GM12878 (cell line): ENCODE results near the gene NDRG2. TPM values are rescaled to one million over a fixed set of nuclear protein-coding genes. Genes with fewer than 3 reads are reported as not detected.
"Not testable (repeated sequence)": the region's sequence is repeated elsewhere in the genome, so short reads cannot be mapped to it uniquely, and the experiment has no call there.

Experiments used
- ATAC-seq: fragments of 200-7000 bp; cut with Tn5 transposase; 3 replicates; pipeline ENCODE4 v1.9.1; 2020; ENCODE audit warnings: mild to moderate bottlenecking, moderate library complexity
- BruUV-seq: library from RNA; stranded (reverse); fragments of 400-500 nt; replicated peaks from 2 replicates; lab custom pipeline; 2021; lab: Mats Ljungman, UMichigan
- CTCF ChIA-PET: fragments of 300-600 bp; sonication (Branson Sonifier 250); formaldehyde crosslinking; extraction: SDS; loops from one replicate; lab custom pipeline; 2021; ENCODE audit warnings: inconsistent platforms; lab: Yijun Ruan, JAX
- POLR2A ChIA-PET: fragments of 350-600 bp; formaldehyde crosslinking; extraction: SDS; loops from one replicate; lab custom pipeline; 2021; ENCODE audit warnings: inconsistent platforms; lab: Charles Lee
- RAD21 ChIA-PET: fragments of 300-600 bp; sonication (Branson Sonifier 250); formaldehyde crosslinking; loops from one replicate; lab custom pipeline; 2023; ENCODE audit warnings: antibody characterized with exemption; ENCODE audit not compliant: unreplicated experiment; lab: Charles Lee
- SMC1A ChIA-PET: fragments of 300-600 bp; sonication (Branson Sonifier 250); formaldehyde crosslinking; loops from one replicate; lab custom pipeline; 2023; ENCODE audit not compliant: unreplicated experiment, uncharacterized antibody; lab: Charles Lee
- DNase-seq: peaks from one replicate; pipeline ENCODE4 v3.0.0-alpha.2; 2011; ENCODE audit warnings: low read depth, low spot score
- FAIRE-seq: peaks from 3 replicates; lab custom pipeline; 2011; peaks lifted over from hg19 to GRCh38; lab: Jason Lieb, UNC
- H2AFZ ChIP-seq: 2 replicates; pipeline ENCODE4 v1.6.0; 2011; ENCODE audit warnings: low read depth, low read length, control low read depth; ENCODE audit not compliant: control insufficient read depth
- H3K27ac ChIP-seq: 2 replicates; pipeline ENCODE4 v1.5.1; 2011; ENCODE audit warnings: control low read depth; ENCODE audit not compliant: control insufficient read depth, insufficient read depth
- H3K27me3 ChIP-seq, 2 experiments: replicated peaks in 1 of 2; 2 replicates each; pipeline versions ENCODE4 v1.6.0 to v1.6.1; 2011; ENCODE audit warnings: low read length in 1 of 2; ENCODE audit not compliant: control insufficient read depth in 2 of 2, insufficient read depth in 2 of 2
- H3K36me3 ChIP-seq, 2 experiments: 2 replicates each; pipeline ENCODE4 v1.5.1; 2011; ENCODE audit warnings: low read length in 1 of 2; ENCODE audit not compliant: control insufficient read depth in 2 of 2, insufficient read depth in 2 of 2
- H3K4me1 ChIP-seq: 2 replicates; pipeline ENCODE4 v1.6.1; 2011; ENCODE audit warnings: mild to moderate bottlenecking, low read length, moderate library complexity, mixed read lengths; ENCODE audit not compliant: control insufficient read depth, insufficient read depth
- H3K4me2 ChIP-seq: 2 replicates; pipeline ENCODE4 v1.6.0; 2011; ENCODE audit warnings: control low read depth; ENCODE audit not compliant: control insufficient read depth, insufficient read depth
- H3K4me3 ChIP-seq: fragments of 200-600 bp; sonication (generic); 2 replicates; pipeline ENCODE4 v1.5.1; 2016
- H3K79me2 ChIP-seq: 2 replicates; pipeline ENCODE4 v1.6.0; 2011; ENCODE audit warnings: low read length; ENCODE audit not compliant: control insufficient read depth, insufficient read depth
- H3K9ac ChIP-seq: 2 replicates; pipeline ENCODE4 v1.8.0; 2011; ENCODE audit warnings: low read length, control low read depth, mixed read lengths; ENCODE audit not compliant: control insufficient read depth, insufficient read depth
- H3K9me3 ChIP-seq: replicated peaks from 3 replicates; pipeline ENCODE4 v1.5.1; 2011; ENCODE audit warnings: mild to moderate bottlenecking, low read length; ENCODE audit not compliant: control insufficient read depth, insufficient read depth
- H4K20me1 ChIP-seq: 2 replicates; pipeline ENCODE4 v1.6.0; 2011; ENCODE audit not compliant: control insufficient read depth, insufficient read depth
- BMI1 ChIP-seq: fragments of 450-650 bp; IDR thresholded peaks from 2 replicates; pipeline ENCODE4 v1.6.1; 2016; ENCODE audit warnings: mild to moderate bottlenecking, moderate library complexity, borderline replicate concordance
- CTCF ChIP-seq, 3 experiments: IDR thresholded peaks in 2 of 3; conservative IDR thresholded peaks in 1 of 3; 2 replicates each; pipeline ENCODE4 v1.5.1; 2011; ENCODE audit warnings: low read depth in 3 of 3, low read length in 3 of 3, mild to moderate bottlenecking in 3 of 3, control low read depth in 2 of 3, moderate library complexity in 2 of 3, inconsistent platforms in 1 of 3, mixed read lengths in 1 of 3; ENCODE audit not compliant: control insufficient read depth in 2 of 3, insufficient read depth in 1 of 3; ENCODE audit errors: extremely low read depth in 1 of 3
- KDM1A ChIP-seq: fragments of 200-600 bp; sonication (generic); IDR thresholded peaks from 2 replicates; pipeline ENCODE4 v1.6.1; 2016; ENCODE audit warnings: borderline replicate concordance
- MYC ChIP-seq: IDR thresholded peaks from 2 replicates; pipeline ENCODE4 v1.6.1; 2011; ENCODE audit warnings: mild to moderate bottlenecking, low read length, moderate library complexity, inconsistent platforms; ENCODE audit not compliant: insufficient read depth, insufficient replicate concordance, insufficient read length, severe bottlenecking
- NFYB ChIP-seq: IDR thresholded peaks from 2 replicates; pipeline ENCODE4 v1.6.1; 2011; ENCODE audit warnings: low read depth, mild to moderate bottlenecking, low read length, improper control_type of control experiment, moderate library complexity; ENCODE audit not compliant: insufficient read depth
- RCOR1 ChIP-seq: conservative IDR thresholded peaks from 2 replicates; pipeline ENCODE4 v1.6.1; 2012; ENCODE audit warnings: low read depth, low read length, improper control_type of control experiment
- SREBF1 ChIP-seq: IDR thresholded peaks from 2 replicates; pipeline ENCODE4 v1.6.1; 2012; ENCODE audit warnings: mild to moderate bottlenecking, low read length
- SUZ12 ChIP-seq: fragments of 200-600 bp; sonication (generic); IDR thresholded peaks from one replicate; pipeline ENCODE4 v1.6.1; 2018; ENCODE audit warnings: antibody characterized with exemption, mild to moderate bottlenecking; ENCODE audit not compliant: unreplicated experiment
- YBX1 ChIP-seq: fragments of 450-650 bp; IDR thresholded peaks from 2 replicates; pipeline ENCODE4 v1.6.1; 2016; ENCODE audit warnings: antibody characterized with exemption
- YY1 ChIP-seq: IDR thresholded peaks from 2 replicates; pipeline ENCODE4 v1.6.1; 2011; ENCODE audit warnings: low read depth, mild to moderate bottlenecking, low read length
- ZNF217 ChIP-seq: fragments of 450-650 bp; IDR thresholded peaks from 2 replicates; pipeline ENCODE4 v1.6.1; 2017; ENCODE audit warnings: antibody characterized with exemption, mild to moderate bottlenecking
- WGBS: methylation state at CpG from one replicate; pipeline ENCODE4 v1.1.6; 2016; ENCODE audit warnings: low lambda C conversion rate; ENCODE audit not compliant: insufficient replicate concordance, insufficient coverage; ENCODE audit errors: missing lambda C conversion rate; 5-methylcytosine and 5-hydroxymethylcytosine counted together
- in situ Hi-C: fragments of 300-500 bp; cut with MboI; formaldehyde crosslinking; loops from 9 replicates; pipeline ENCODE4 v1.14.3; 2018; ENCODE audit warnings: mixed read lengths
- intact Hi-C: fragments of 100-400 bp; cut with micrococcal nuclease; formaldehyde crosslinking; loops from one replicate; pipeline ENCODE4 v1.14.2; 2022; ENCODE audit not compliant: unreplicated experiment
- polyA plus RNA-seq, 11 experiments: library from polyadenylated mRNA; depleted of rRNA in 4 of 11; unstranded in 6 of 11; stranded (reverse) in 5 of 11; fragments of >200 nt; fragmentation: Nextera tagmentation in 4 of 11; fragmentation: Illumina TruSeq in 1 of 11; extraction: Ambion mirVana in 4 of 11; extraction: Trizol in 1 of 11; gene quantifications; 1 replicate in 1 of 11; 2 replicates in 10 of 11; pipeline versions ENCODE4 v1.2.1 to v1.2.3, GENCODE V29; 2011 to 2016; ENCODE audit warnings: inconsistent platforms in 2 of 11, missing spikeins in 2 of 11, low read depth in 1 of 11
- total RNA-seq, 4 experiments: library from RNA; depleted of rRNA in 3 of 4; stranded (reverse); fragments of >200 nt in 3 of 4; fragmentation: Illumina TruSeq in 1 of 4; extraction: Trizol in 1 of 4; gene quantifications; 2 replicates each; pipeline versions ENCODE4 v1.2.1 to v1.2.3, GENCODE V29; 2013 to 2021

NDRG2 gene
- total and polyA plus RNA-seq, 10 of the 15 experiments (the other 5 are each of a cell fraction or from before 2014, with no cell fraction given), result 0.15 to 0.49 TPM; not detected in 8

GRCh38 chr14:21014761-21015190, 10.1 kb downstream of the NDRG2 start (continued):
- TF ChIP-seq CTCF (IDR thresholded peaks at IDR 0.05 in 2 of 3, conservative IDR thresholded peaks at IDR 0.05 in 1 of 3; ENCODE audit: control insufficient read depth in 2 of 3, extremely low read depth in 1 of 3, insufficient read depth in 1 of 3, low read depth in 3 of 3, low read length in 3 of 3) (peak; percentile 79 to 93 (median 88); a peak in 5 of 6 replicates), SREBF1 (no peak), YY1 (peak; percentile 12; the same call in 1 of the 2 replicates)
- TF ChIP-seq, all 136 proteins: peak for 10

GRCh38 chr14:21011136-21011535, 13.7 kb downstream of the NDRG2 start:
- 0% methylated on average over 1 of the region's 1 CpG for WGBS
- DNase-seq, result no peak

GRCh38 chr14:21009721-21010120, 15.1 kb downstream of the NDRG2 start:
- H3K9ac ChIP-seq, H3K4me2 ChIP-seq, H3K27me3 ChIP-seq, H3K27ac ChIP-seq, H3K79me2 ChIP-seq, H3K4me3 ChIP-seq, BruUV-seq, H4K20me1 ChIP-seq, H2AFZ ChIP-seq, intact Hi-C loops, in situ Hi-C loops, ATAC-seq, POLR2A ChIA-PET, H3K36me3 ChIP-seq, H3K4me1 ChIP-seq, H3K9me3 ChIP-seq, DNase-seq, FAIRE-seq, RAD21 ChIA-PET: not testable (repeated sequence)
- 28% methylated on average over 3 of the region's 3 CpGs for WGBS
- ChIA-PET SMC1A (interaction anchor here (0.6 to 1.4 kb wide), 2 partner anchors 87 to 151 kb away, joined by 3 read pairs; no protein-coding TSS in a partner anchor), CTCF (interaction anchor here (0.8 to 10.7 kb wide), 6 partner anchors 10 to 95 kb away, joined by 3 to 253 read pairs (median 3); partner anchors contain the start of gene TMEM253)

More at GRCh38 chr14:21011136-21011535, 13.7 kb downstream of the NDRG2 start:
- ATAC-seq, result no peak
- TF ChIP-seq BMI1, result no peak
- TF ChIP-seq MYC, result no peak
- TF ChIP-seq NFYB, result no peak
- no peak for TF ChIP-seq RCOR1
- no peak for TF ChIP-seq SUZ12
- TF ChIP-seq YBX1, result no peak
- no peak for TF ChIP-seq ZNF217
- TF ChIP-seq KDM1A, result no peak
- intact Hi-C loops (no loop called here), in situ Hi-C loops (no loop called here)
- H3K27me3 ChIP-seq, result peaks cover 0 to 1% of the 10 kb centered on the region in 2 experiments; a peak in 1 of 4 replicates
- no peak overlapping the region for H3K4me2 ChIP-seq
- POLR2A ChIA-PET, result no interaction called here
- no TSS peak for BruUV-seq
- no peak overlapping the region for H3K4me3 ChIP-seq
- CTCF ChIA-PET, result interaction anchor here (0.6 to 10.7 kb wide), 7 partner anchors 25 to 515 kb away, joined by 3 to 253 read pairs (median 13); partner anchors contain the start of gene TMEM253
- H3K36me3 ChIP-seq, result no peaks in the 10 kb centered on the region
- H3K9me3 ChIP-seq, result no peaks in the 10 kb centered on the region
- no peak overlapping the region for H3K27ac ChIP-seq
- H2AFZ ChIP-seq, result no peak overlapping the region
- H3K79me2 ChIP-seq, result no peaks in the 10 kb centered on the region
- no peak for FAIRE-seq
- no peak overlapping the region for H3K9ac ChIP-seq
- no peaks in the 10 kb centered on the region for H3K4me1 ChIP-seq
- H4K20me1 ChIP-seq, result no peaks in the 10 kb centered on the region
- SMC1A ChIA-PET, result interaction anchor here (5.6 kb wide), 1 partner anchor 94 kb away, joined by 99 read pairs; the partner anchor contains the start of gene TMEM253
- RAD21 ChIA-PET, result interaction anchor here (1.3 kb wide), 1 partner anchor 29 kb away, joined by 4 read pairs; no protein-coding TSS in a partner anchor
